ENCODE results near the gene MMP24OS. TPM values are rescaled to one million over a fixed set of nuclear protein-coding genes. Genes with fewer than 3 reads are reported as not detected.
"Not testable (repeated sequence)": the region's sequence is repeated elsewhere in the genome, so short reads cannot be mapped to it uniquely, and the experiment has no call there.

MMP24OS gene
- total RNA-seq, 1 donor from 2014 or later, result 5.3 TPM

- not testable (repeated sequence) for DNase-seq (ENCODE audit: low read depth, low spot score)
Observed at GRCh38 chr20:35252598-35252997, 25.3 kb downstream of the MMP24OS start.

GRCh38 chr20:35252037-35252461, 25.9 kb downstream of the MMP24OS start:
- no peak for DNase-seq (ENCODE audit: low read depth, low spot score)

DNA sequence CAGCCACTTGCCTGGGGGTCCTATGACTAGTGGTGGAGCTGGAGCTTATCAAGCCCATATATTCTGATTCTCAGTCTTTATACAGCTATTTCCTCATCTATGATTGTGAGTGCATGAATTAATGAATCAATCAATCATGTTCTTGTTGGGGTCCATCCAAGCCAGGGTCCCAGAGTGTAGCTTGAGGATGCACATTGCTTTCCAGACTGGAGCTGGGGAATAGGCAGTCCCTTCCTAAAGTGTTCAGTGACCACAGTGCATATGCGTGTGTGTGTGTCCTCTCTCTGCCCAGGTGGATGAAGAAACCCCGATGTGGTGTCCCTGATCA, 26.3 kb downstream of the MMP24OS start:
- DNase-seq (ENCODE audit: low read depth, low spot score), result no peak

DNA sequence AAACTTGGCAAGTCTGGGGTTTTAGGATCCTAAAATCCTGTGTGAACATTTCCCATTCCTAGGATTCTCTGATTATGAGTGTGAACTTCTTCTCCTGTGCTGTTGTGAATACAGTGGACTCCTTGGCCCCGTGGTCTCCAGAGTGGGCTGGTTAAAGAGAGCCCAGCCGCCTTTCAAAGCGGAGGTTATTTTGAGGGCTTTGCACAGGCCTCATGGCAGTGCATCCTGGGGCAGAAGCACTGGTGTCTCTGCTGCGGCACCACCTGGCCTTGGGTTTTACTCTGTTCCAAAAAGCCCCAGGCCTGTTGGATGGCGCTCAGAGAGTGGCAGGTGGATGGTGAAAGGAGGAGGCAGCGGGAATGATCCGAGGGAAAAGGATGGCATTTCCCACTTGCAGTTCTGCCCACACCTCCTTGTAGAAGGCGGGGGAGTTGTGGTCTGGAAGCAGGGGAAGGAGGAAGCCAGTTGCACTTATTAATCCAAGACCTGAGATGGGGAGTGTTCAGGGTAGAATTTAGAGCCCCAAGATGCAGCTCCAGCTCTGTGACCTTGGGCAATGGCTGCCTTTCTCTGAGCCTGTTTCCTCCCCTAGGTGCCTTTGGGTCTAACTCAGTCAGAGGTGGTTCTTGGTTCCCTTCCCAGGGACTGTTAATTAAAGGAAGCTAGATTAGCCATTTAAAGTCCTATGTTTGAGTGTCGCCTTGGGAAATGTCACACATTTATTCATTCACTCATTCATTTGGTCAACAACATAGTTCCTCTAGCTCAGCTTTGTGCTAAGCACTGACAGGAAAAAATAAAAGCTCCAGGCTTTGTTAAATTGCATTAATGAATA, 29.1 kb downstream of the MMP24OS start:
- DNase-seq (ENCODE audit: low read depth, low spot score), result no peak

DNA sequence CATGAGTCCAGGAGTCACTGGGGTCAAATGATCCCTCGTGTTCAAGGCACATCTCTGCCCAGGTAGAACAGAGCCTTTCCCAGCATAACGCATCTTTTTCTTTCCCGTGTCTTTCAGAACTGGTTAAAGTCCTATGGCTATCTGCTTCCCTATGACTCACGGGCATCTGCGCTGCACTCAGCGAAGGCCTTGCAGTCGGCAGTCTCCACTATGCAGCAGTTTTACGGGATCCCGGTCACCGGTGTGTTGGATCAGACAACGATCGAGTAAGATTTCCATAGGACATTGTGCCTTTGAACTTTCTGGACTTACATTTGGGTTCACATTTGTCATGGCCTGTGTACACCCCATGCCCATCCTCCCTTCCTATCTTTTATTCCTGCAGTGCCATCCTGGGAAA, 31.2 kb downstream of the MMP24OS start:
- no peak for DNase-seq (ENCODE audit: low read depth, low spot score)

DNA sequence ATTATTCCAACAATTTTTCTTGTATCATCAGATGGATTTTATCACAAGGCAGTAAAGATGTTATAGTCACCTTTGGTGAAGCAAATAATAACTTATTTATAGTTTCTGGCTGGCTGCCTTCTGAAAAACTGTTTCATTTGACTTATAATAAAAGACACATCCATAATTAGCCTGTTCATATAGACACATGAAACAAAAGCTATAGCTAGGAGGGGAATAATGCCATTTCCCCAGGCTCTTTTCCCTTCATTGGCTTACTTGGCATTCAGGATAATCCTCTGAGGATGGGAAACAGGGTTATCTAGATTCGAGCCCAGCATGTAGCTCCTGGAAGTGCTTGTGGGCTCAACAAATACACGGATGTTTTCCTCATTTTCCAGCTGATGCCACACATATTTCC, 33.9 kb downstream of the MMP24OS start:
- no peak for DNase-seq (ENCODE audit: low read depth, low spot score)

GRCh38 chr20:35243317-35243716, 34.6 kb downstream of the MMP24OS start:
- no peak for DNase-seq (ENCODE audit: low read depth, low spot score)

GRCh38 chr20:35240811-35241293, 37.1 kb downstream of the MMP24OS start:
- no peak for DNase-seq (ENCODE audit: low read depth, low spot score)

GRCh38 chr20:35240083-35240810, 37.7 kb downstream of the MMP24OS start:
- DNase-seq (ENCODE audit: low read depth, low spot score), result no peak

DNA sequence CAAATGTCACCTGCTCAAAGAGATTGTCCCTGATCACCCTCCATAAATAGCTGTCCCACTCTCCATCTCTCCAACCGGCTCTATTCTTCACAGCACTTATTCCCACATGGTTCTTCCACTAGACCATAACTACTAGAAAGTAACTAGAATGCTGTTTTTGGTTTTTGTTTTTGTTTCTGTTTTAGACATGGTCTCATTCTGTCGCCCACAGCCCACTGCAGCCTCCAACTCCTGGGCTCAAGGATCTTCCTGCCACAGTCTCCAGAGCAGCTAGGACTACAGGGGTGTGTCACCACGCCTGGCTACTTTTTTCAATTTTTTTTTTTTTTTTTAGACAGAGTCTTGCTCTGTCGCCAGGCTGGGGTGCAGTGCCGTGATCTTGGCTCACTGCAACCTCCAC, 39.2 kb downstream of the MMP24OS start:
- no peak for DNase-seq (ENCODE audit: low read depth, low spot score)

- no peak for DNase-seq (ENCODE audit: low read depth, low spot score)
Observed at GRCh38 chr20:35238170-35238569, 39.8 kb downstream of the MMP24OS start.

GRCh38 chr20:35237486-35237885, 40.4 kb downstream of the MMP24OS start:
- DNase-seq (ENCODE audit: low read depth, low spot score), result no peak

DNA sequence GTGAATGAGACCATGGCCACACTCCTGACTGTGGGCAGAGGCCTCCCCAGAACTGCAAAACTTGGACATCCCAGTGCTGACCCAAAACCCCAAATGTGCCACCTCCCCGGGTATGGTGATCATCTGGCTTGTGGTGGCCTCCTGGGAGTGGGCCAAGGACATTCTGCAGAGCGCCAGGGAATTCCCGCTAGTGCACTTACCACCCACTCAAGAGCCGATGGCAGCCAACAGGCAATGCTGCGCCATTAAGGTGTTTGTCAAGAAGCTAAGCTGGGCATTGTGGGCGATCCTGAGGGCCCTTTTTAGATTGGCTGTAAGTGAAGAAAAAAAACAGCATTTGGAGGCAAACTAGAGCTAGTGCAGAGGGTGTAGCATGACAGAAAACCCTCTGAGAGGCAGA, 42.0 kb downstream of the MMP24OS start:
- DNase-seq (ENCODE audit: low read depth, low spot score), result no peak

DNA sequence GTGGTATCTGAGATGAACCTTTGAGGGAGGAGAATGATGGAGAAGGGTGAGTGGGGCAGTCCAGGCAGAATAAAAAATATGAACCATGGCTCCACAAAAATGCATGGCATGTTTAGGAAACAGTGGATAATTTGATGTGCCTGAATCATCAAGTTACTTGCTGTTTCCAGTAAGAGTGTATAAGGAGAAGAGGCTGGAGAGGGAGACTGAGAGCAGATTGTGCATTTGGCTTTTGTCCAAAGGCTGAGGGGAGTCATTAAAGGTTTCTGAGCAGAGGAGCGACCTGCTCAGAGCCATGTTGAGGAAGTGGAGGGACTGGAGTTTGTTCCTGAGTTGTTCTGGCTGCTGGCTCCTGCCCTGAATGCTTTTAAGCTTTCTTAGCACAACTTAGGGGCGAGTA, 45.3 kb downstream of the MMP24OS start:
- DNase-seq (ENCODE audit: low read depth, low spot score), result no peak

- DNase-seq (ENCODE audit: low read depth, low spot score), result no peak
Observed at GRCh38 chr20:35226884-35227681, 50.8 kb downstream of the MMP24OS start.

Other genes with a start within 250 kb of the MMP24OS start
- gene TRPC4AP, start 185.3 kb downstream of the MMP24OS start, total RNA-seq, result 85.0 and 86.1 TPM in 2 replicates
- gene EDEM2, start 130.8 kb downstream of the MMP24OS start, total RNA-seq, result 86.0 and 95.5 TPM in 2 replicates
- gene PROCR, start 106.0 kb downstream of the MMP24OS start, total RNA-seq, result 545 and 561 TPM in 2 replicates
- gene MMP24, start 51.4 kb downstream of the MMP24OS start, total RNA-seq, result 0.33 and 0.78 TPM in 2 replicates
- 171 and 206 TPM in 2 replicates for gene EIF6, start 6.7 kb upstream of the MMP24OS start, total RNA-seq
- not detected in 2 replicates for gene FAM83C, start 14.3 kb upstream of the MMP24OS start, total RNA-seq
- gene UQCC1, start 133.9 kb upstream of the MMP24OS start, total RNA-seq, result 25.5 and 33.1 TPM in 2 replicates
- gene GDF5, start 160.1 kb upstream of the MMP24OS start, total RNA-seq, result 0.99 and 2.1 TPM in 2 replicates
- gene CEP250, start 177.5 kb upstream of the MMP24OS start, total RNA-seq, result 21.2 and 28.0 TPM in 2 replicates

All from pulmonary artery endothelial cell (primary cell).